ENCODE data around the gene DGKI. TPM values are rescaled to one million over a fixed set of nuclear protein-coding genes. Genes with fewer than 3 reads are reported as not detected.

The DGKI gene
- total RNA-seq, 3 donors from 2014 or later (not counting 1 experiment from before 2014, with no cell fraction given) = 0.53 TPM; not detected in 2

DNA sequence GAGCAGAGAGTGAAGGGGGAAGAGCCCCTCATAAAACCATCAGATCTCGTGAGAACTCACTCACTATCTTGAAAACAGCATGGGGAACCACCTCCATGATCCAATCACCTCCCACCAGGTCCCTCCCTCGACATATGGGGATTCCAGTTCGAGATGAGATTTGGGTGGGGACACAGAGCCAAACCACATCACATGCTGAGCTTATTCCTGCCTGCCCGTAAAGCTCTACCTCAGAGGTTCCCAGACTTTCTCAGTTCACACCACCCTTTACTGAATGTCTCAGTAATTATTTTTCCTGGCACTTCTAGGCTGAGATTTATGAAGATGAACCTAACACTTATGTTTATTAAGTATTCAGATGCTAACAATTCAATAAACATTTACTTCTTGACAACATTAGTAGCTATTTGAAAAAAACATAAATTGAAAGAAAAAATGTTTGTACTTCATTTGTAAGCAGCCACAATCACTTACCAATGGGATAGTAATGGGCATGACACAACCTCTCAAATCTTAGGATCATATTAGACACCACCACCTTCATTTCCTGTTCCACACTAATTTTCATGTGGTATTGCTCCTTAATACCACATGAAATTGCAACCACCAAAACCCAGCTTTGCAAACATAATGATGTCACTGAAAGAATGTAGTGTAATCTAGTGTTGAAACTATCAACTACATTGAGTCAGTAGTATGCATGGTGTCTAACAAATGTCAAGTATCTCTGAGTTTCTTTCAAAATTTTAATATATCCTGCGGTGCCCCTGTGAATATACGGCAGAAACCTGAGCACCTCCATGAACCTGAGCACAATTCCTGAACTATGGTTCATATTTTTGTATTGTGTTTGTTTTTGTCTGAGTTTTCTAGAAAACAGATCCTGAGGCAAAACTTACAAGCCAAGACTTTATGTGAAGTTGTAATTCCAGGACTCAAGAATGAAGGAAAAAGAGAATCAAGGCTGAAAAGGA, 4.5 kb upstream of the DGKI start:
- no peaks in the 10 kb centered on the region for H3K9me3 Mint-ChIP-seq
- Histone ChIP-seq H3K27me3 (ENCODE audit: control insufficient read depth, insufficient read depth, low read length) (peaks cover 12% of the 10 kb centered on the region), H3K36me3 (ENCODE audit: control insufficient read depth, insufficient read depth, low read length) (no peaks in the 10 kb centered on the region), H3K27ac (ENCODE audit: low read length) (no peak overlapping the region), H3K4me1 (ENCODE audit: control insufficient read depth, insufficient read depth, low read length) (peaks cover 9% of the 10 kb centered on the region), H3K9me3 (ENCODE audit: control insufficient read depth, insufficient read depth, low read length) (no peaks in the 10 kb centered on the region), H3K4me3 (ENCODE audit: low read length) (no peak overlapping the region)
- WGBS (ENCODE audit: insufficient coverage) = 68% methylated on average over 6 of the region's 6 CpGs
- no peak overlapping the region for H3K27ac Mint-ChIP-seq
- H3K36me3 Mint-ChIP-seq = no peaks in the 10 kb centered on the region
- peaks cover 18 to 34% of the 10 kb centered on the region in 2 donors for H3K27me3 Mint-ChIP-seq (ENCODE audit: low read depth in 2 of 2)
- H3K4me3 Mint-ChIP-seq = no peak overlapping the region
- no peak for DNase-seq
- intact Hi-C loops (cut with micrococcal nuclease) = no loop called here
- TF ChIP-seq, protein P1, sequence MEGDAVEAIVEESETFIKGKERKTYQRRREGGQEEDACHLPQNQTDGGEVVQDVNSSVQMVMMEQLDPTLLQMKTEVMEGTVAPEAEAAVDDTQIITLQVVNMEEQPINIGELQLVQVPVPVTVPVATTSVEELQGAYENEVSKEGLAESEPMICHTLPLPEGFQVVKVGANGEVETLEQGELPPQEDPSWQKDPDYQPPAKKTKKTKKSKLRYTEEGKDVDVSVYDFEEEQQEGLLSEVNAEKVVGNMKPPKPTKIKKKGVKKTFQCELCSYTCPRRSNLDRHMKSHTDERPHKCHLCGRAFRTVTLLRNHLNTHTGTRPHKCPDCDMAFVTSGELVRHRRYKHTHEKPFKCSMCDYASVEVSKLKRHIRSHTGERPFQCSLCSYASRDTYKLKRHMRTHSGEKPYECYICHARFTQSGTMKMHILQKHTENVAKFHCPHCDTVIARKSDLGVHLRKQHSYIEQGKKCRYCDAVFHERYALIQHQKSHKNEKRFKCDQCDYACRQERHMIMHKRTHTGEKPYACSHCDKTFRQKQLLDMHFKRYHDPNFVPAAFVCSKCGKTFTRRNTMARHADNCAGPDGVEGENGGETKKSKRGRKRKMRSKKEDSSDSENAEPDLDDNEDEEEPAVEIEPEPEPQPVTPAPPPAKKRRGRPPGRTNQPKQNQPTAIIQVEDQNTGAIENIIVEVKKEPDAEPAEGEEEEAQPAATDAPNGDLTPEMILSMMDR (IDR thresholded peaks at IDR 0.05) = no peak
- ATAC-seq = no peak
- peaks cover 0 to 4% of the 10 kb centered on the region in 2 donors for H3K4me1 Mint-ChIP-seq

DNA sequence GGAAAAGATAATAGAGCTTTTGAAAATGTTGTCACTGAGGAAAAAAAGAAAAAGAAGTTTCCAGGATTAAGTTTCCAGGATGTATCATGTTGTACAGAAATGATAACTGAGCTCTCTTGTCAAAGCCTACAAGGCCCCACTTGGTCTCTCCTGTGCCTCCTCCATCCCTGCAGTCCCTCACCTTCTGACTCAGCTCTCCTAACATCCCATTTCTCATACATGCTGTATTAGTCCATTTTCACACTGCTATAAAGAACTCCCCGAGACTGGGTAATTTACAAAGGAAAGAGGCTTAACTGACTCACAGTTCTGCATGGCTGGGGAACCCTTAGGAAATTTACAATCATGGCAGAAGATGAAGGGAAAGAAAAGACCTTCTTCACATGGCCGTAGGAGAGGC, 3.8 kb upstream of the DGKI start:
- Histone ChIP-seq H3K36me3 (ENCODE audit: control insufficient read depth, insufficient read depth, low read length) (no peaks in the 10 kb centered on the region), H3K4me1 (ENCODE audit: control insufficient read depth, insufficient read depth, low read length) (peaks cover 13% of the 10 kb centered on the region), H3K4me3 (ENCODE audit: low read length) (no peak overlapping the region), H3K27ac (ENCODE audit: low read length) (no peak overlapping the region), H3K27me3 (ENCODE audit: control insufficient read depth, insufficient read depth, low read length) (peaks cover 18% of the 10 kb centered on the region), H3K9me3 (ENCODE audit: control insufficient read depth, insufficient read depth, low read length) (no peaks in the 10 kb centered on the region)
- Mint-ChIP-seq H3K4me1 (peaks cover 4 to 6% of the 10 kb centered on the region in 2 donors), H3K36me3 (no peaks in the 10 kb centered on the region), H3K9me3 (no peaks in the 10 kb centered on the region), H3K4me3 (no peak overlapping the region), H3K27ac (no peak overlapping the region), H3K27me3 (ENCODE audit: low read depth in 2 of 2) (peaks cover 25 to 40% of the 10 kb centered on the region in 2 donors)
- DNase-seq = no peak
- TF ChIP-seq, protein P1 (IDR thresholded peaks at IDR 0.05) = no peak
- ATAC-seq = no peak
- WGBS (ENCODE audit: insufficient coverage) = no CpG with 5 or more reads among the region's 2 CpGs
- intact Hi-C loops (cut with micrococcal nuclease) = no loop called here

DNA sequence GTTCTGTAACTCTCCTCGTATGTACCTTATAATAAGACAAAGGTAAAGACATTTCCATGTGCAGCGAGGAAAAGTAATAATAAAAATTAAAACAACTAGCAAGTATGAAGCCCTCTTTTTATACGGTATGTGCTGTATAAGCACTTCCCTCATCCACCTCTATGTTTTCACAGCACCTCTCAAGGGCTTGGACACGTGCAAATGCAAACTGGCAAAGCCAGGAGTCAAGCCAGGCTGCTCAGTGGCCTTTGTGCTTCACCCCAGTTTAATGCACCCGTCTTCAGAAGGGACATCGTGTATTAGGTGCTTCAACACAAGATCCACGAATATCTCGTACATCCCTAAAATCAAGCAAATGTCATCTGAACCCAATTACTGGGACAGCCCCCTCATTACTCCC, 1.3 kb upstream of the DGKI start:
- Histone ChIP-seq H3K27me3 (ENCODE audit: control insufficient read depth, insufficient read depth, low read length) (peaks cover 35% of the 10 kb centered on the region), H3K36me3 (ENCODE audit: control insufficient read depth, insufficient read depth, low read length) (no peaks in the 10 kb centered on the region), H3K4me3 (ENCODE audit: low read length) (no peak overlapping the region), H3K4me1 (ENCODE audit: control insufficient read depth, insufficient read depth, low read length) (peaks cover 13% of the 10 kb centered on the region), H3K27ac (ENCODE audit: low read length) (no peak overlapping the region), H3K9me3 (ENCODE audit: control insufficient read depth, insufficient read depth, low read length) (no peaks in the 10 kb centered on the region)
- Mint-ChIP-seq H3K27ac (no peak overlapping the region), H3K4me3 (no peak overlapping the region), H3K36me3 (no peaks in the 10 kb centered on the region), H3K4me1 (peaks cover 4 to 6% of the 10 kb centered on the region in 2 donors), H3K27me3 (ENCODE audit: low read depth in 2 of 2) (peaks cover 45 to 65% of the 10 kb centered on the region in 2 donors), H3K9me3 (no peaks in the 10 kb centered on the region)
- 78% methylated on average over 7 of the region's 8 CpGs for WGBS (ENCODE audit: insufficient coverage)
- intact Hi-C loops (cut with micrococcal nuclease) = no loop called here
- DNase-seq (no peak), ATAC-seq (no peak)
- TF ChIP-seq, protein P1 (IDR thresholded peaks at IDR 0.05) = no peak

Measured in natural killer cell (primary cell).